ENCODE measurements around the gene NEGR1.

NEGR1 gene

GRCh38 chr1:71861022-71861421 lies 421.3 kb downstream of the NEGR1 start:
- H3K4me3 ChIP-seq (ENCODE audit: low read depth, low read length): no peak overlapping the region
- no peak for DNase-seq (ENCODE audit: low read depth)
- no peak for TF ChIP-seq CTCF (IDR thresholded peaks at IDR 0.05; ENCODE audit: low read depth, low read length, missing control alignments)

GRCh38 chr1:71859806-71860205 lies 422.5 kb downstream of the NEGR1 start:
- TF ChIP-seq CTCF (IDR thresholded peaks at IDR 0.05; ENCODE audit: low read depth, low read length, missing control alignments): no peak
- H3K4me3 ChIP-seq (ENCODE audit: low read depth, low read length): no peak overlapping the region
- DNase-seq (ENCODE audit: low read depth): no peak

GRCh38 chr1:71857862-71858261 lies 424.5 kb downstream of the NEGR1 start:
- DNase-seq (ENCODE audit: low read depth): no peak
- TF ChIP-seq CTCF (IDR thresholded peaks at IDR 0.05; ENCODE audit: low read depth, low read length, missing control alignments): no peak
- no peak overlapping the region for H3K4me3 ChIP-seq (ENCODE audit: low read depth, low read length)

- H3K4me3 ChIP-seq (ENCODE audit: low read depth, low read length): no peak overlapping the region
- TF ChIP-seq CTCF (IDR thresholded peaks at IDR 0.05; ENCODE audit: low read depth, low read length, missing control alignments): no peak
- no peak for DNase-seq (ENCODE audit: low read depth)
These were observed 429.0 kb downstream of the NEGR1 start for GRCh38 chr1:71853360-71853759.

- DNase-seq (ENCODE audit: low read depth): no peak
- no peak overlapping the region for H3K4me3 ChIP-seq (ENCODE audit: low read depth, low read length)
- TF ChIP-seq CTCF (IDR thresholded peaks at IDR 0.05; ENCODE audit: low read depth, low read length, missing control alignments): no peak
These were observed 431.4 kb downstream of the NEGR1 start for GRCh38 chr1:71850936-71851335.

- no peak for TF ChIP-seq CTCF (IDR thresholded peaks at IDR 0.05; ENCODE audit: low read depth, low read length, missing control alignments)
- DNase-seq (ENCODE audit: low read depth): no peak
- H3K4me3 ChIP-seq (ENCODE audit: low read depth, low read length): no peak overlapping the region
These were observed 431.8 kb downstream of the NEGR1 start for GRCh38 chr1:71850515-71850914.

- TF ChIP-seq CTCF (IDR thresholded peaks at IDR 0.05; ENCODE audit: low read depth, low read length, missing control alignments): no peak
- no peak overlapping the region for H3K4me3 ChIP-seq (ENCODE audit: low read depth, low read length)
- DNase-seq (ENCODE audit: low read depth): no peak
These were observed 439.3 kb downstream of the NEGR1 start for GRCh38 chr1:71843012-71843411.
